Right lobe of liver (tissue), 4 donors: ENCODE results near the gene ARHGEF33.

Source experiments
- POLR2A ChIP-seq: fragments of 450-650 bp; IDR thresholded peaks from one replicate; pipeline ENCODE4 v1.6.1; 2017; ENCODE audit warnings: antibody characterized with exemption, mild to moderate bottlenecking
- TF ChIP-seq, protein P1 (sequence below), 4 donors: fragments of 200-600 bp in 3 of 4; fragments of 450-650 bp in 1 of 4; IDR thresholded peaks; one replicate each; pipeline versions ENCODE4 v1.5.1 to v1.8.0; 2016 to 2022; ENCODE audit warnings: antibody characterized with exemption in 4 of 4, mild to moderate bottlenecking in 2 of 4
- donor health status: DM: no; HTN: no; CAD: no.
- donor health status: DM: no; HTN: no; CAD: no.
- donor health status: DM: no; HTN: yes; CAD: no.

- no peak for TF ChIP-seq POLR2A
- TF ChIP-seq, protein P1, sequence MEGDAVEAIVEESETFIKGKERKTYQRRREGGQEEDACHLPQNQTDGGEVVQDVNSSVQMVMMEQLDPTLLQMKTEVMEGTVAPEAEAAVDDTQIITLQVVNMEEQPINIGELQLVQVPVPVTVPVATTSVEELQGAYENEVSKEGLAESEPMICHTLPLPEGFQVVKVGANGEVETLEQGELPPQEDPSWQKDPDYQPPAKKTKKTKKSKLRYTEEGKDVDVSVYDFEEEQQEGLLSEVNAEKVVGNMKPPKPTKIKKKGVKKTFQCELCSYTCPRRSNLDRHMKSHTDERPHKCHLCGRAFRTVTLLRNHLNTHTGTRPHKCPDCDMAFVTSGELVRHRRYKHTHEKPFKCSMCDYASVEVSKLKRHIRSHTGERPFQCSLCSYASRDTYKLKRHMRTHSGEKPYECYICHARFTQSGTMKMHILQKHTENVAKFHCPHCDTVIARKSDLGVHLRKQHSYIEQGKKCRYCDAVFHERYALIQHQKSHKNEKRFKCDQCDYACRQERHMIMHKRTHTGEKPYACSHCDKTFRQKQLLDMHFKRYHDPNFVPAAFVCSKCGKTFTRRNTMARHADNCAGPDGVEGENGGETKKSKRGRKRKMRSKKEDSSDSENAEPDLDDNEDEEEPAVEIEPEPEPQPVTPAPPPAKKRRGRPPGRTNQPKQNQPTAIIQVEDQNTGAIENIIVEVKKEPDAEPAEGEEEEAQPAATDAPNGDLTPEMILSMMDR (IDR thresholded peaks at IDR 0.05): no peak
These were observed 77.0 kb downstream of the ARHGEF33 start for GRCh38 chr2:38966678-38967077.
